ENCODE results near the gene EIF3J.

EIF3J gene

DNA sequence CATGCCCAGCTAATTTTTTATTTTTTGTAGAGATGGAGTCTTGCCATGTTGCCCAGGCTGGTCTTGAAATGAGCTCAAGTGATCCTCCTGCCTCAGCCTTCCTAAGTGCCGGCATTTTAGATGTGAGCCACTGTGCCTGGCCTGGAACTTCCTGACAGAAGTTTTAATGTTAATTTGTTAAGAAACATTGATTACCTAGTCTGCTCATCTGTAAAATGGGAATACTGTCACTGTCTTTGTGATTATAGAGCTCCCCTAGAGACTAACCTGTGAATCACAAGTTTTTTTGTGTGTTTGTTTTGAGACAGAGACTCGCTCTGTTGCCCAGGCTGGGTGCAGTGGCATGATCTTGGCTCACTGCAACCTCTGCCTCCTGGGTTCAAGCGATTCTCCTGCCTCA lies 4.3 kb upstream of the EIF3J start:
- TF ChIP-seq, protein P1, sequence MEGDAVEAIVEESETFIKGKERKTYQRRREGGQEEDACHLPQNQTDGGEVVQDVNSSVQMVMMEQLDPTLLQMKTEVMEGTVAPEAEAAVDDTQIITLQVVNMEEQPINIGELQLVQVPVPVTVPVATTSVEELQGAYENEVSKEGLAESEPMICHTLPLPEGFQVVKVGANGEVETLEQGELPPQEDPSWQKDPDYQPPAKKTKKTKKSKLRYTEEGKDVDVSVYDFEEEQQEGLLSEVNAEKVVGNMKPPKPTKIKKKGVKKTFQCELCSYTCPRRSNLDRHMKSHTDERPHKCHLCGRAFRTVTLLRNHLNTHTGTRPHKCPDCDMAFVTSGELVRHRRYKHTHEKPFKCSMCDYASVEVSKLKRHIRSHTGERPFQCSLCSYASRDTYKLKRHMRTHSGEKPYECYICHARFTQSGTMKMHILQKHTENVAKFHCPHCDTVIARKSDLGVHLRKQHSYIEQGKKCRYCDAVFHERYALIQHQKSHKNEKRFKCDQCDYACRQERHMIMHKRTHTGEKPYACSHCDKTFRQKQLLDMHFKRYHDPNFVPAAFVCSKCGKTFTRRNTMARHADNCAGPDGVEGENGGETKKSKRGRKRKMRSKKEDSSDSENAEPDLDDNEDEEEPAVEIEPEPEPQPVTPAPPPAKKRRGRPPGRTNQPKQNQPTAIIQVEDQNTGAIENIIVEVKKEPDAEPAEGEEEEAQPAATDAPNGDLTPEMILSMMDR (IDR thresholded peaks at IDR 0.05; ENCODE audit: low read depth, low read length) = no peak
- DNase-seq (ENCODE audit: extremely low read depth, low read depth) = no peak

DNA sequence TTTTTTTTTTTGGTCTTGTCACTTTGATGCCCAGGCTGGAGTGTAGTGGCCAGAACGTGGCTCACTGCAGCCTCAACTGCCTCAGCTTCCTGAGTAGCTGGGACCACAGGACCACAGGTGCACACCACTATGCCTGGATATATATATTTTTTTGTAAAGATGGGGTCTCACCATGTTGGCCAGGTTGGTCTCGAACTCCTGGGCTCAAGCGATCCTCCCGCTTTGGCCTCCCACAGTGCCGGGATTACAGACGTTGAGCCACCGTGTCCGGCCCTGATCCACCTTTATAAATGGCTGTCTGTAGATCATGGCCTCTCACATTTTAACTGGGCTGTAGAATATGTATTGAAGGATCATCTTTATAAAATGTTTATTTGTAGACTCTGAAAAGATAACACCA lies 1.9 kb upstream of the EIF3J start:
- DNase-seq (ENCODE audit: extremely low read depth, low read depth) = no peak

DNA sequence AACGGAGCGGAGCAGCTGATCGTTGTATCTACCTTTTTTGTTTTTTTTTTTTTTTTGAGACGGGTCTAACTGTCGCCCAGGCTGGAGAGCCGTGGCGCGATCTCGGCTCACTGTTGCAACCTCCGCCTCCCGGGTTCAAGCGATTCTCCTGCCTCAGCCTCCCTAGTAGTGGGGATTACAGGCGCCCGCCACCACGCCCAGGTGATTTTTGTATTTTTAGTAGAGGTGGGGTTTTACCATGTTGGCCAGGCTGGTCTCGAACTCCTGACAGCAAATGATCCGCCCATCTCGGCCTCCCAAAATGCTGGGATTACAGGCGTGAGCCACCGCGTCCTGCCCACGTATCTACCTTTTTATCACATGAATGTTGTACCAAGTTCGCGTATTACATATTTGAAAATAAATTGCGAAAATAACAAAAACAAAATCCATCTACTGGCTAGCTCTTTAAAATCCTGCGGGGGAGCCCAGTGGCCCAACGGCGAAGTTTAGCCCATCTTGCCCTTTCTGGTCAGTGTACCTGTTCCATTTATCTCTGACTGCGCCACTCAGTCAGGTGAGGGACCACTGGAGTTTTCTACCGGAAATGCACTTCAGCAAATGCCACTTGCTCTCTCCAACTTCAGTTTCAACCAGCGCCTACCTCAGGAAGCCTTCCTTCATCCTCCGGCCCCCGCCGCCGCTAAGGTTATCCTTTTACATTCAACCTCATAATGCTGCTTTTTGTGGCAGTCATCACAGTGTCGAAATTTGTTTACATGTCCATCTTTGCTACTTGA lies 1.2 kb upstream of the EIF3J start:
- TF ChIP-seq, protein P1 (IDR thresholded peaks at IDR 0.05; ENCODE audit: low read depth, low read length) = no peak
- DNase-seq (ENCODE audit: extremely low read depth, low read depth) = no peak

More for the DNA sequence above, 1.9 kb upstream of the EIF3J start:
- TF ChIP-seq, protein P1 (IDR thresholded peaks at IDR 0.05; ENCODE audit: low read depth, low read length) = no peak

DNA sequence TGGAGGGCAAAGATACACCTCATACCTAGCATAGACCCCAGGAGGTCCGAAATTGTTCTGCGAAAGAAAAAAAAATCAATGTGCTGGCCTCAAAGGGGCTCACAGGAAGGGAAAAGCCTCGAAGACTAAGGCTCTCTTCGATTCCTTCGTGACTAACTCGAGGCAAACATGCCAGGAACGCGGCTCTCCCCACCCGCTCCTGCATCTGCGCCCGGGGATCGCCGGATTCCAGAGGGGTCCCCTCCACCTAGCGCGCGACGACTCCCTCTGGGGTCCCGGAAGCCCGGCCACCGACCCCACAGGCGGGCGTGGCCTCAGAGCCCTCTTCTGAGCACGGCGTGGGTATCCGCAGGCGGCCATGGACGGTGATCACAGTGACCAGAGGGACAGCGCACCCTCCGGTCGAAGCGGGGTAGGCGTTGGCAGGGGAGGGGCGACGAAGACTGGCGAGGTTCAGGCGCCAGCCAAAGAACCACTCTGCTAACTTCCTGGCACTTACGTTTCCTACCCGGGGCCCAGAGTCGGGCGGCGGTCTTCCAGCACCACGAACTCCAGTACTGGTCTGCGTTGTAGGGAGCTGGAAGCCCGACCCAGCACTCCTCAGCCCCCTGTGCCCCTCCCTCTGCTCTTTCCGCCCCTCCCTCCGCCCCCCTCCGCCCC lies 515 bp upstream of the EIF3J start:
- TF ChIP-seq, protein P1 (IDR thresholded peaks at IDR 0.05; ENCODE audit: low read depth, low read length) = peak; percentile 48
- peak; percentile 24 for DNase-seq (ENCODE audit: extremely low read depth, low read depth)

DNA sequence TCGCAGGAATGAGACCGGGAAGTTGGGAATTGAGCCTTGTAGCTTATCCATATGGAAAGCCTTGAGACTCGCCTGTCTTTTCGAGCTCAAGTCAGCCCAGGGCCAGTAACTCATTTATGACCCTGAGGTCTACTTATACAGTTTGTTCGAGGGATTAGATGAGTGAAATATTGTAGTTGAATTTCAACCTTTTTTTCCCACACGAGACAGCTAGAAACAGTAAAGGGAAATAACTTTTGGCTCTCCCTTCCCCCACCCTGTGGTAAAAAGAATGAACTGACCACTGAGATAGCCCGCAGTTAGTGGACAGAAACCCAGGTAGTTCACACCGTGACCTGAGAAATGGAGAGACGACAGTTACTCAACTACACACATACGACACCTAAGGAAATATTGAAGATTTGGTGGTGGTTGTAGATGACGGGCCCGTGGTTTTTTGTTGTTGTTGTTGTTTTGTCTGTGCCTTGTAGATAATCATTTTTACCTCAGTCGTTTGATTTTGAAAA lies 841 bp downstream of the EIF3J start:
- no peak for DNase-seq (ENCODE audit: extremely low read depth, low read depth)

DNA sequence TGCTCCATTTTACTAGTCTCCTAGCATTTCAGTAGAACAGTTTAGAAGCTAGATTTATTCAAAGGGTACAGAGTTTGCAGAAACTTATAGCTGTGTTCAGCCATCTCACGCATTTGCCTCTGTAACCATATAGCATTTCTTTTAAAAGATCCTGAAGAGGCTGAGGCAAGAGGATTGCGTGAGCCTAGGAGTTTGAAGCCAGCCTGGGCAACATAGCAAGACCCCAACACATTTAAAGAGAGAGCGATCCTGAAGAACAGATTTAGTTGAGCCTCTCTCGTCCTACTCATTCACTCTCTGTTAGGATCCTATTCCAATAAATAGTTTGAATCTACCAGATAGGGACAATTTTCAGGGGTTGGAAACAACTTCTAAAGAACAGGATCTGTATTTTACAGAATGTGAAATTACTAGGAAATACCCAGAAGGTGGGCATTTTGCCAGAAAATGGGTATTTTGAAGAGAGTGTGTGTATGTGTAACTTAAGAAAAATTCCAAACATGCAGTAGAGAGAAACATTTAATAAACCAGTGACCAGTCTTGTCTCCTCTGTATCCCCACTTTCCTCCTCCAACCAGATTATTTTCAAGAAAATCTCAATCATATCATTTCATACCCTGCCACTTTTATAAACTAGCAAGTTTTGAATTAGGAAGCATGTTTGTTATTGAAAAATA lies 4.5 kb downstream of the EIF3J start:
- TF ChIP-seq, protein P1 (IDR thresholded peaks at IDR 0.05; ENCODE audit: low read depth, low read length) = no peak
- DNase-seq (ENCODE audit: extremely low read depth, low read depth) = peak; percentile 50

More for the DNA sequence above, 841 bp downstream of the EIF3J start:
- TF ChIP-seq, protein P1 (IDR thresholded peaks at IDR 0.05; ENCODE audit: low read depth, low read length) = no peak

Data from AG09319 (cell line).